ENCODE results near the gene ARL15.

DNA sequence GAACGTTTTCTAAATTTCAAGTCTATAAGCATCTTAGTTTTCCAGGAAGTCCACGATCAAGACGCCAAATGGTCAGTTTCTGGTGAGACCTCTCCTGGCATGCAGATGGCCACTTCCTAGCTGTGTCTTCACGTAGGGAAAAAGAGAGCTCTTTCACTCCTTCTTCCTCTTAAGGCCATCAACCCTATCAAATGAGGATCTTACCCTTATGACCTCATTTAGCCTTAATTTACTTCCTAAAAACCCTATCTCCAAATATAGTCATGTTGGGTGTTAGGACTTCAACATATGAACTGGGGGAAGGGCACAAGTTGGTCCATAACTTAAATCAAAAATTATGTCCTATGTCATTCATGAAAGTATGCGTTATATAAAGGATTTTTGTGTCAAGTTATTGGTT is 229.5 kb downstream of the ARL15 start:
- TF ChIP-seq POLR2A (IDR thresholded peaks at IDR 0.05): no peak
- TF ChIP-seq POLR2AphosphoS5 (IDR thresholded peaks at IDR 0.05): no peak
- TF ChIP-seq, protein P1, sequence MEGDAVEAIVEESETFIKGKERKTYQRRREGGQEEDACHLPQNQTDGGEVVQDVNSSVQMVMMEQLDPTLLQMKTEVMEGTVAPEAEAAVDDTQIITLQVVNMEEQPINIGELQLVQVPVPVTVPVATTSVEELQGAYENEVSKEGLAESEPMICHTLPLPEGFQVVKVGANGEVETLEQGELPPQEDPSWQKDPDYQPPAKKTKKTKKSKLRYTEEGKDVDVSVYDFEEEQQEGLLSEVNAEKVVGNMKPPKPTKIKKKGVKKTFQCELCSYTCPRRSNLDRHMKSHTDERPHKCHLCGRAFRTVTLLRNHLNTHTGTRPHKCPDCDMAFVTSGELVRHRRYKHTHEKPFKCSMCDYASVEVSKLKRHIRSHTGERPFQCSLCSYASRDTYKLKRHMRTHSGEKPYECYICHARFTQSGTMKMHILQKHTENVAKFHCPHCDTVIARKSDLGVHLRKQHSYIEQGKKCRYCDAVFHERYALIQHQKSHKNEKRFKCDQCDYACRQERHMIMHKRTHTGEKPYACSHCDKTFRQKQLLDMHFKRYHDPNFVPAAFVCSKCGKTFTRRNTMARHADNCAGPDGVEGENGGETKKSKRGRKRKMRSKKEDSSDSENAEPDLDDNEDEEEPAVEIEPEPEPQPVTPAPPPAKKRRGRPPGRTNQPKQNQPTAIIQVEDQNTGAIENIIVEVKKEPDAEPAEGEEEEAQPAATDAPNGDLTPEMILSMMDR (IDR thresholded peaks at IDR 0.05): no peak
- no peak for TF ChIP-seq EP300 (IDR thresholded peaks at IDR 0.05)

All from sigmoid colon (tissue), 4 donors.